Measurements from ENCODE around the gene CAMSAP1.

Gene CAMSAP1

GRCh38 chr9:135878528-135879236 is 28.7 kb downstream of the CAMSAP1 start:
- DNase-seq = no peak

DNA sequence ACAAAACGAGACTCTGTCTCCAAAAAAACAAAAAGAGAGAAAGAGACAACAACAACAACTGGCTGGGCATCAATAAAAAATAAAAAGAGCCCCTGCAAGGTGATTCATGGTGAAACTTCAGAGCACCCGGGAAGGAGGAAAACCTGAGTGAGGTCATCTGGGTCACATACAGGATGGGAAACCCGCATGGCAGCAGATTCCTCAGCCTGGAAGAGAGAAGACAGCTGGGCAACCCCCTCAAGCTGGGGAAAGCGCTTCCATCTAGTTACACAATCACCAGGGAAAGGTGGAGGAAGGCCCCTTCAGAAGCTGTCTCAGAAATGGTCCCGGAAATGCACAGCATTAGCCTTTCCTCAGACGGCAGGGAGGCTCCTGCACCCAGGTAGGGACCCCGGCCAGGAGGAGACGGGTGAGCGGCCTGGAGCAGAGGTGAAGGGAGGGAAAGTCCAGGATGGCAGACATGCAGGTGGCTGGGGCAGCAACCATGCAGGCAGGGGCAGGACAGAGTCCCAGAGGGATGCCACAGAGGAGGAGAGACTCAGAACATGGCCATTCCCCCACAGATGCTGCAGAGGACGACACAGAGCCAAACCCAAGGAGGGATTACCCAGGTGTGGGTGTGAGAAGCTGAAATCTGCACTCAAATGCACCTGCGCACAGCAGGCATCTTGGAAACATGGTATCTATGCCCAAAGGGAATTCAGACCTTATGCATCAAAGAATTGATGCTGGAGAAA is 29.4 kb downstream of the CAMSAP1 start:
- no peak for DNase-seq

GRCh38 chr9:135876936-135877335 is 30.4 kb downstream of the CAMSAP1 start:
- no peak for DNase-seq

GRCh38 chr9:135874859-135875258 is 32.5 kb downstream of the CAMSAP1 start:
- DNase-seq = no peak

DNA sequence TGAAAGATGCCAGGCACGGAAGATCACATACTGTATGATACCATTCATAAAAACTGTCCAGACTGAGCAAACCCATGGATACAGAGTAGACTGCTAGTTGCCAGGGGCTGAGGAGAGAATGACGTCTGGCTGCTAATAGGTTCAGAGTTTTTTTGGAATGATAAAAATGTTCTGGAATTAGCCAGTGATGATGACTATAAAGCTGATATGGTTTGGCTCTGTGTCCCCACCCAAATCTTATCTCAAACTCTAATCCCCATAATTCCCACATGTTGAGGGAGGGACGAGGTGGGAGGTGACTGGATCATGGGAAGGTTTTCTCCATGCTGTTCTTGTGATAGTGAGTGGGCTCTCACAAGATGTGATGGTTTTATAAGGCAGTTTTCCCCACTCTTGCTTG is 37.4 kb downstream of the CAMSAP1 start:
- no peak for DNase-seq

GRCh38 chr9:135865531-135865930 is 41.8 kb downstream of the CAMSAP1 start:
- DNase-seq = no peak

GRCh38 chr9:135864447-135865049 is 42.8 kb downstream of the CAMSAP1 start:
- no peak for DNase-seq

DNA sequence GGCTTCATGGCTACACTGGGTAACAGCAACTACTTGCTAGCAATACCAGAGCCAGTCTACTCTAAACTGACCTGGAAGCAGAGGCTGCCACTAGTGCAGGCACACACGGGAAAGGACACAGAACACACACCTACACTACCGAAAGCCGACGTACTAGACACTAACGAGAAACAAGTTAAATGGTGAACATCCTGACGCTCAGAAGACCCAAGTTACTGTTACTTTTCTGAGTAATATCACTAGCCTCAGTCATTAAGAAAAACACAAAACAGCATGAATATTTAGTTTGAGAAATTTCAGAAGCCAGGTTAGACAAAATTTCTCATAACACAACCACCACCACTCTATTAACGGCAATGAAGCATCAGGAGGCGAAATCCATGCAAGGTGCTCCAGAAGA is 44.5 kb downstream of the CAMSAP1 start:
- DNase-seq = no peak

DNA sequence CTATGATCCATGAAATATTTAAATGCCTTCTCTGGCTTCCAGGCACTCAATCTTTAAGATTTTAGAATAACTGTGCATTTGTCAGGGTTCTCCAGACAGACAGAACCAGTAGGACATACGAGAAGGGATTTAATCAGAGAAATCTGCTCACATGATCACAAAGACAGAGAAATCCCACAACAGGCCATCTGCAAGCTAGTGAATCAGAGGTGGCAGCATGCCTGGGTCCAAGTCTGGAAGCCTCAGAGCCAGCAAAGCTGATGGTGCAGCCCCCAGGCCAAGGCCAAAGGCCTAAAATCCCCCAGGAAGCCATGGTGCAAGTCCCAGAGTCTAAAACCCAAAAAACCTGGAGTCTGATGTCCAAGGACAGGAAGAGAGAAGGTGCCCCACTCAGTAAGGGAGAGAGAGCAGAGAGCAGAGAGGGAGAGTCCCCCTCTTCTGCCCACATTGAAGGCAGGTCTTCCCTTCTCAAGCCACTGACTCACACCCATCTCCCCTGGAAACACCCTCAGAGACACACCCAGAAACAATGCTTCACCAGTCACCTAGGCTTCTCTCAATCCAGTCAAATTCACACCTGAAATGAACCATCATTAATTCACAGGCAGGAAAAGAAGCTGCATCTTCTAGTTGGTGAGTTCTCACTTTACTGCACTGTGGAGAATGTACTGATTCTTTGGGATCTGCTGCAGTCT is 48.7 kb downstream of the CAMSAP1 start:
- DNase-seq = no peak

DNA sequence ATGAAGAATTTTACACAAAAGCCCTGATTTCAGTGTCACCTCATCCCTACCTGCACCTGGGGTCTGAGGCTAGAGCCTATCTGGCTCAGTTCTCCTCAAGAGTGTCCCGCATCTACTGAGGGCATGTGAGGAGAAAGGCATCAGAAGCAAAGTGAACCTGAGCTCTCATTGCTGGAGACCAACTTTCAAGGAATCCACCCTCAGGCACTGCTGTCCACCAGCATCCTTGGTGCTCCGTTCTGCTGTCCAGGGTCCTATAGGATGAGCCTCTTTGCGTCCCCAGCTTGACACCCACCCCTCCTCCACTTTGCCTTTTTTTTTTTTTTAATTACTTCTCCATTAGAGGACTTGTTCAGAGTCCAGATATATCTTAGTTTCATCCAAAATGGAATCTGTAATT is 49.5 kb downstream of the CAMSAP1 start:
- DNase-seq = no peak

DNA sequence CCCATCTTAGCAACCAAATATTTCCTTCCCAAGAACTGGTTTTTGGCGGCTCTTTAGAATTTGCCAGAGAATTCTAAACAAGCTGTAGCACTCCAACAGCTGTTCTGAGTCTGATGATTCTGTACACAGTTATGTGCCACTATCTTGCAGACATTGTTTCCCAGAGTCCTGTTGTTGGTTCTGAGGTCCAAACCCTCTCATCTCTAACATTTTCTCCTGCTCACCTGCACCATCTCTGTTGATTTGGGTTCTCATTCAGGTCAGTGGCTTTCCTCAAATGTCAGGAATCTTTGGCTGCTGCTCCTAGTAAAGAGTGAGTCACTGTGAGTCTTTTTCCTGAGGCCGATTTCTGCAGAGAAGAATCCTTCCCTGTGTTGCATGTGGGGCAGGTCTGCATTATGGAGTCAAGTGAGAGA is 50.0 kb downstream of the CAMSAP1 start:
- DNase-seq = no peak

DNA sequence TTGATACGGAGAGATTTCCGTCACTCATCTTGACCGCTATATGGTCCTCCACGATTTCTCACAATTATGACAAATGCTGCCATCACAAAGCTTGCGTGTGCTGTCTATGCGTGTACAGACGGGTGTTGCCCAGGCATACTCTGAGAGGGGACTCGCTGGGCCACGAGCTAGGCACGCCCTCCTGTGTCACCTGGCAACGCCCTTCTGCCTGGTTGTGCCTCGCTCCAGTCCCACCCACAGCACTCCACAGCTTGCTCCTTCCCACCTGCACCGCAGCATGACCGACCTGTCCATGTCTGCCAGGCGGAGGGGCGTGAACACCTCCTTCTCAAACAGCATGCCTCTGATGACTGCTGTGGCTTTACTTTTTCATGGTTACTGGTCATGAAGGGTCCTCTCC is 55.6 kb downstream of the CAMSAP1 start:
- DNase-seq = no peak

GRCh38 chr9:135850737-135851136 is 56.6 kb downstream of the CAMSAP1 start:
- no peak for DNase-seq

DNA sequence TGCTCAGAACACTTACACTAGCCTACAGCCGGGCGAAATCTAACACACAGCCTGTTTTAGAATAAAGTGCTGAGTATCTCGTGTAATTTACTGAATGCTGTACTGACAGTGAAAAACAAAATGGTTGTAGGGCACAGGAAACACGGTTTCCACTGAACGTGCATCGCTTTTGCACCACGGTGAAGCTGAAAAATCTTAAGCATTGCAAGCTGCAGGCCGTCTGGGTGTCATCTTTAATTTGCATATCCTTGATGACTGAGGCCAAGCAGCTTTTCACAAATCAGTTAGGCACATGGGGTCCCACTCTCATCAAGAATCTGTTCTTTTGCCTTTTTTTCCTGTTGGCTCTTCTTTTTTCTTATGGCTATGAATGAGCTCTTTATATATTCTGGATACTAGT is 58.2 kb downstream of the CAMSAP1 start:
- DNase-seq = no peak

DNA sequence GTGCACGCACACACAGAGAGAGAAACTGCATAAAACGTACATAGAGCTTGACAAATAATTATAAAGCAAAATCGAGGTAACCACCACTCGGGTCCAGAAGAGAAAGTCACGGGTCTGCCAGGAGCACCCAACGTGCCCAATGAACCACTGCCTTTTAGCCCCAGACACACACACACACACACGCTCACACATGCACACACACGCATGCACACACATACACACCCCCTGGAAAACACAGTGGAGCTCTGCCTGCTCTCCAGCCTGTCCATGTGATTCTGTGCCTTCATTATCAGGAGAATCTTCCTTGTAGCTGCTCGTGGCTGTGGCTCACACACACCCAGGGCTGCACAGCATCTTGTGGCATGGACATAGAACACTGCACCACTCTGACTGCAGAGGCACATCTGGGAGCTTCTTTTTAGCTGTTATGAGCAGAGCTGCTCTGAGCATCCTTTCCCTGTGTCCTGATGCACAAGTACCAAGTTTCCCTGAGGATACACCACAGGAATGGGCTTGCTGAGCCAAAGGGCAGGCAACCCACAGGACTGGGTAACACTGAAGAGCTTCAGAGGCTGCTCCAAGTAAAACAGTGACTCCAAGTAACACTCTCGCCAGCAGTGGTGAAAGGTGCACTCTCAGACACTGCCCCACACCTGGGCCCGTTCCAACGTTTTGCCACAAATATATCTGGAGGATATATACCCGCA is 58.9 kb downstream of the CAMSAP1 start:
- no peak for DNase-seq

GRCh38 chr9:135847833-135848232 is 59.5 kb downstream of the CAMSAP1 start:
- DNase-seq = no peak

GRCh38 chr9:135840539-135840938 is 66.8 kb downstream of the CAMSAP1 start:
- DNase-seq = no peak

- no peak for DNase-seq
Observed at GRCh38 chr9:135840107-135840506, 67.2 kb downstream of the CAMSAP1 start.

DNA sequence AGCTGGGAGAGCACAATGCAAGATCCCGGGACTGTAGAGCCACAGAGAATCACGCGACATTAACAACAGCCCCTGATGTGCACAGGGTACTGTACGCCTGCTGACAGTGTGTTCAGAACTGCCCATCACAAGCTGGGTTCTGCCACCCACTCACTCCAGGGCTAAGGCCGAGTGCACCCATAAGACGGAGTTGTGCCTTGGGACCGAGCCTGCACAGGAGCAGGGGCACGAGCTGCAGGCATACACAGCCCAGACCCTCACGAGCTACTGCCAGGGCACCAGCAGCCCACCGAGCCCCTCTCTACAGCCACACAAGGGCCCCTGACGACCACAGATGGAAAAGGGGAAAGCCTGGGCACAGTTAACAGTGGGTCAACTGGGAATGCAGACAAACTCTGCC is 67.8 kb downstream of the CAMSAP1 start:
- no peak for DNase-seq

GRCh38 chr9:135835131-135835530 is 72.2 kb downstream of the CAMSAP1 start:
- no peak for DNase-seq

GRCh38 chr9:135833864-135834263 is 73.5 kb downstream of the CAMSAP1 start:
- no peak for DNase-seq

DNA sequence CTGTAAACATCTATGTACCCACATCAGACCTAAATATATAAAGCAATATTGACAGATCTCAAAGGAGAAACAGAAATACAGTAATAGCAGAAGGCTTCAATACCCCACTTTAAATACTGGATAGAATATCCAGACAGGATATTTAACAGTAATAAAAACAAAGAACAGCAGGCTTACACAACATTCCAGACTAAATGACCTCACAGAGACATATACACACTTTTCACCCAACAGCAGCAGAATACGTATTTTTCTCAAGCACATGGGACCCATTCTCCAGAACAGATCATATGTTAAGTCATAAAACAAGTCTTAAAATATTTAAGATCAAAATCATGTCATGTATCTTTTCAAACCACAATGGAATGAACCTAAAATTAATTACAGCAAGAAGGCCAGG is 76.8 kb downstream of the CAMSAP1 start:
- DNase-seq = no peak

DNA sequence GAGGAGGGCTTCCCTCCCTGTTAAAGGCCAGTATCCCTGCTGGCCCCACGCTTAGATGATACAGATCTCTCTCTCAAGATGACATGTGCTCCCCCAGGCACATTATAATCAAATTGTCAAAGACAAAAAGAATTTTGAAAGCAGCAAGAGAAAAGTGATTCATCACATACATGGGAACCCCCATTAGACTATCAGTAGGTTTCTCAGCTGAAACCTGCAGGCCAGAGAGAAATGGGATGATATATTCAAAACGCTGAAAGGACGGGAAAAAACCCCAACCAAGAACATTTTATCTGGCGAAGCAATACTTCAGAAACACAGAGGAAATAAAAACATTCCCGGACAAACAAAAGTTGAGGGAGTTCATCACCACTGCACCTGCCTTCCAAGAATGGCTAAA is 78.7 kb downstream of the CAMSAP1 start:
- no peak for DNase-seq

All from NCI-H524 treated with DMSO at 0.1 percent for 48 hours (cell line).